GM23338 (cell line): ENCODE results near the gene IQGAP2. TPM values are rescaled to one million over a fixed set of nuclear protein-coding genes. Genes with fewer than 3 reads are reported as not detected.
"Not testable (repeated sequence)": the region's sequence is repeated elsewhere in the genome, so short reads cannot be mapped to it uniquely, and the experiment has no call there.

Source experiments
- ATAC-seq: fragments of 200-7000 bp; cut with Tn5 transposase; 3 replicates; pipeline ENCODE4 v1.9.1; 2020
- DNase-seq: peaks from one replicate; pipeline ENCODE4 v3.0.0-alpha.2; 2015; ENCODE audit warnings: low spot score
- H2AFZ ChIP-seq: fragments of 200-600 bp; sonication (generic); 2 replicates; pipeline ENCODE4 v1.8.0; 2016; ENCODE audit warnings: antibody characterized with exemption, mild to moderate bottlenecking, moderate library complexity
- H3F3A ChIP-seq: fragments of 200-600 bp; sonication (generic); replicated peaks from 2 replicates; pipeline ENCODE4 v1.8.0; 2017; ENCODE audit warnings: antibody characterized with exemption, mixed run types, low read depth
- H3K27ac ChIP-seq: fragments of 200-600 bp; sonication (generic); 2 replicates; pipeline ENCODE4 v1.6.1; 2016; ENCODE audit warnings: low read depth
- H3K27me3 ChIP-seq: fragments of 200-600 bp; sonication (generic); 2 replicates; pipeline ENCODE4 v1.8.0; 2016; ENCODE audit warnings: mild to moderate bottlenecking, mixed run types, moderate library complexity; ENCODE audit not compliant: insufficient read depth
- H3K36me3 ChIP-seq: fragments of 200-600 bp; sonication (generic); 2 replicates; pipeline ENCODE4 v1.8.0; 2016; ENCODE audit warnings: mild to moderate bottlenecking; ENCODE audit not compliant: insufficient read depth
- H3K4me1 ChIP-seq: fragments of 200-600 bp; sonication (generic); 2 replicates; pipeline ENCODE4 v1.8.0; 2016; ENCODE audit warnings: mild to moderate bottlenecking, moderate library complexity; ENCODE audit not compliant: insufficient read depth
- H3K4me2 ChIP-seq: fragments of 200-600 bp; sonication (generic); 2 replicates; pipeline ENCODE4 v1.7.1; 2017; ENCODE audit warnings: mixed run types
- H3K4me3 ChIP-seq: fragments of 200-600 bp; sonication (generic); 2 replicates; pipeline ENCODE4 v1.6.1; 2016; ENCODE audit warnings: mixed run types
- H3K79me2 ChIP-seq: fragments of 200-600 bp; sonication (generic); replicated peaks from 2 replicates; pipeline ENCODE4 v1.8.0; 2017; ENCODE audit warnings: mild to moderate bottlenecking; ENCODE audit not compliant: insufficient read depth
- H3K9me2 ChIP-seq: fragments of 200-600 bp; sonication (generic); 2 replicates; pipeline ENCODE4 v1.8.0; 2017; ENCODE audit not compliant: insufficient read depth
- H4K20me1 ChIP-seq: fragments of 200-600 bp; sonication (generic); replicated peaks from 2 replicates; pipeline ENCODE4 v1.8.0; 2017; ENCODE audit warnings: mild to moderate bottlenecking; ENCODE audit not compliant: insufficient read depth
- H3K27ac Mint-ChIP-seq: 2 replicates; pipeline ENCODE4 v1.8.0; 2020; ENCODE audit warnings: inconsistent platforms, mild to moderate bottlenecking, moderate library complexity, mixed read lengths
- H3K27me3 Mint-ChIP-seq: 3 replicates; pipeline ENCODE4 v1.8.0; 2022; ENCODE audit warnings: low read depth, mild to moderate bottlenecking, moderate library complexity, mixed read lengths, inconsistent platforms; ENCODE audit not compliant: insufficient read depth, poor library complexity
- H3K36me3 Mint-ChIP-seq: 3 replicates; pipeline ENCODE4 v1.8.0; 2021; ENCODE audit warnings: low read depth, mild to moderate bottlenecking, inconsistent platforms, moderate library complexity, mixed read lengths
- H3K4me1 Mint-ChIP-seq: 3 replicates; pipeline ENCODE4 v1.8.0; 2020; ENCODE audit warnings: mild to moderate bottlenecking, inconsistent platforms, mixed read lengths
- H3K4me3 Mint-ChIP-seq: 3 replicates; pipeline ENCODE4 v1.8.0; 2021; ENCODE audit warnings: moderate library complexity, mild to moderate bottlenecking, inconsistent platforms, mixed read lengths
- H3K9me3 Mint-ChIP-seq: 3 replicates; pipeline ENCODE4 v1.8.0; 2020; ENCODE audit warnings: moderate library complexity, mild to moderate bottlenecking, inconsistent platforms, mixed read lengths
- CREB1 ChIP-seq: fragments of 250-450 bp; sonication (Bioruptor Pico); IDR thresholded peaks from 2 replicates; pipeline ENCODE4 v1.5.0; 2020; ENCODE audit warnings: low read depth, mild to moderate bottlenecking, moderate library complexity
- CTCF ChIP-seq, 2 experiments: fragments of 200-600 bp in 1 of 2; sonication (generic) in 1 of 2; conservative IDR thresholded peaks; 2 replicates each; pipeline versions ENCODE4 v1.5.1 to v1.6.1; 2016 to 2017; ENCODE audit warnings: antibody characterized with exemption in 2 of 2, low read depth in 2 of 2, mild to moderate bottlenecking in 2 of 2, moderate library complexity in 1 of 2
- ETS1 ChIP-seq: IDR thresholded peaks from 2 replicates; pipeline ENCODE4 v1.6.1; 2016; ENCODE audit warnings: antibody characterized with exemption
- NANOG ChIP-seq: IDR thresholded peaks from 2 replicates; pipeline ENCODE4 v1.6.1; 2016; ENCODE audit warnings: antibody characterized with exemption, borderline replicate concordance
- POLR2AphosphoS5 ChIP-seq: IDR thresholded peaks from 2 replicates; pipeline ENCODE4 v1.6.1; 2016; ENCODE audit warnings: antibody characterized with exemption, low read depth
- STAT1 ChIP-seq: IDR thresholded peaks from one replicate; pipeline ENCODE4 v1.6.1; 2016; ENCODE audit warnings: antibody characterized with exemption; ENCODE audit not compliant: unreplicated experiment
- ZNF331 ChIP-seq: fragments of 250-450 bp; sonication (Bioruptor Pico); IDR thresholded peaks from 2 replicates; pipeline ENCODE4 v1.5.0; 2020; ENCODE audit warnings: low read depth, mild to moderate bottlenecking, moderate library complexity
- polyA plus RNA-seq: library from polyadenylated mRNA; unstranded; fragments of >200 nt; fragmentation: Nextera tagmentation; extraction: Ambion mirVana; gene quantifications from 2 replicates; pipeline ENCODE4 v1.2.1, GENCODE V29; 2016
- total RNA-seq: library from RNA; depleted of rRNA; stranded (reverse); fragments of >200 nt; shearing (Covaris generic); gene quantifications from 2 replicates; pipeline ENCODE4 v1.2.3, GENCODE V29; 2014

The IQGAP2 gene
- total and polyA plus RNA-seq, 2 experiments from 2014 or later = 60.0 to 86.5 TPM

GRCh38 chr5:76518246-76518645 lies 115.2 kb downstream of the IQGAP2 start:
- peaks cover 48% of the 10 kb centered on the region for H3K4me1 ChIP-seq
- H3K4me2 ChIP-seq, H3K79me2 ChIP-seq, H3K27me3 ChIP-seq, H3F3A ChIP-seq, ATAC-seq, H4K20me1 ChIP-seq, H3K27ac Mint-ChIP-seq, H3K27me3 Mint-ChIP-seq, H2AFZ ChIP-seq, H3K27ac ChIP-seq, H3K4me3 Mint-ChIP-seq, DNase-seq, H3K36me3 ChIP-seq, H3K9me2 ChIP-seq, H3K4me3 ChIP-seq: not testable (repeated sequence)
- H3K4me1 Mint-ChIP-seq = peaks cover 45% of the 10 kb centered on the region
- peaks cover 25% of the 10 kb centered on the region for H3K36me3 Mint-ChIP-seq
- peaks cover 18% of the 10 kb centered on the region for H3K9me3 Mint-ChIP-seq

GRCh38 chr5:76521240-76521758 lies 118.2 kb downstream of the IQGAP2 start:
- no peak for DNase-seq
- Mint-ChIP-seq H3K9me3 (peaks cover 18% of the 10 kb centered on the region), H3K4me3 (no peak overlapping the region), H3K4me1 (peaks cover 54% of the 10 kb centered on the region), H3K36me3 (peaks cover 25% of the 10 kb centered on the region), H3K27me3 (peaks cover 9% of the 10 kb centered on the region), H3K27ac (no peak overlapping the region)
- Histone ChIP-seq H3K4me3 (no peak overlapping the region), H3K27ac (no peak overlapping the region), H3F3A (no peaks in the 10 kb centered on the region), H3K4me2 (0 out of 2 replicates have a peak overlapping the region, but pooled peaks have one; percentile 8), H3K4me1 (peaks cover 56% of the 10 kb centered on the region), H2AFZ (no peak overlapping the region), H3K79me2 (peaks cover 17% of the 10 kb centered on the region; the same call in 1 of the 2 replicates), H4K20me1 (no peaks in the 10 kb centered on the region), H3K36me3 (no peaks in the 10 kb centered on the region), H3K27me3 (no peaks in the 10 kb centered on the region), H3K9me2 (no peaks in the 10 kb centered on the region)
- no peak for ATAC-seq
- TF ChIP-seq NANOG (no peak), CTCF (conservative IDR thresholded peaks at IDR 0.05; ENCODE audit: low read depth in 2 of 2) (no peak), CREB1 (no peak), ETS1 (no peak), POLR2AphosphoS5 (no peak), ZNF331 (no peak), STAT1 (no peak)
